ENCODE measurements around the gene ACOX1.

The ACOX1 gene

GRCh38 chr17:75892556-75893224 lies 86.3 kb downstream of the ACOX1 start:
- DNase-seq (ENCODE audit: low read depth in 2 of 2): no peak

- no peak for DNase-seq (ENCODE audit: low read depth in 2 of 2)
These were observed 87.1 kb downstream of the ACOX1 start for GRCh38 chr17:75891605-75892555.

All from stimulated activated CD8-positive, alpha-beta memory T cell treated with anti-CD3 and anti-CD28 coated beads, Interleukin-7, amount 100 ng/mL, for 4 hours (primary cell).